ENCODE measurements around the gene JPT2.

JPT2 gene, protein sequence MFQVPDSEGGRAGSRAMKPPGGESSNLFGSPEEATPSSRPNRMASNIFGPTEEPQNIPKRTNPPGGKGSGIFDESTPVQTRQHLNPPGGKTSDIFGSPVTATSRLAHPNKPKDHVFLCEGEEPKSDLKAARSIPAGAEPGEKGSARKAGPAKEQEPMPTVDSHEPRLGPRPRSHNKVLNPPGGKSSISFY

DNA sequence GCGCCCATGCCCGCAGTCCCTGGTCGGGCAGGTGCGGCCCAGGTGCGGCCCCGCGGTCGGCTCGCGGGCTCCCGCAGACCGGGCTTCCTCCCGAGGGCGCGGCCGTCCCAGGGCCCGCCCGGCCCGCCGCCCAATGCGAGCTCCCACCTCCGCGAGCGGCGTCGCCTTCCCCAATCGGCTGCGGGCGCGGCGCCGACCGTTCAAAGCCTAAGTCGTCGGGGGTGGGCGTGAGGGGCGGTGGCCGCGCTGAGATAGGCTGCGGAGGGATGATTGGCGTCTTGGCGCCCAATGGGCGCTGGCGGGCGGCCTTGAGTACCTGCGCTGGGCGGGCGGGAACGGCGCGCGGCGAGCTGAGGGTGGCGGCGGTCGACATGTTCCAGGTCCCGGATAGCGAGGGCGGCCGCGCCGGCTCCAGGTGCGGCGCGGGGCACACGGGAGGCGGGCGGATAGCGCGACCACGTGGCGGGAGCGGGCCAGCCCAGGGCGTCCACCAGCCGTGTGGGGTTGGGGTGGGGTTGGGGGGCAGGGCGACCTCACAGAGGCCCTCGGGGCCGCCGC lies at the start of gene JPT2:
Gene JPT2 (plus strand): TSS at position 338 of the 558 bp plus-strand sequence. CDS start 34 bp downstream, at position 372.
- DNase-seq (ENCODE audit: extremely low read depth in 1 of 2, low read depth in 1 of 2): peak; percentile 91 to 94

DNA sequence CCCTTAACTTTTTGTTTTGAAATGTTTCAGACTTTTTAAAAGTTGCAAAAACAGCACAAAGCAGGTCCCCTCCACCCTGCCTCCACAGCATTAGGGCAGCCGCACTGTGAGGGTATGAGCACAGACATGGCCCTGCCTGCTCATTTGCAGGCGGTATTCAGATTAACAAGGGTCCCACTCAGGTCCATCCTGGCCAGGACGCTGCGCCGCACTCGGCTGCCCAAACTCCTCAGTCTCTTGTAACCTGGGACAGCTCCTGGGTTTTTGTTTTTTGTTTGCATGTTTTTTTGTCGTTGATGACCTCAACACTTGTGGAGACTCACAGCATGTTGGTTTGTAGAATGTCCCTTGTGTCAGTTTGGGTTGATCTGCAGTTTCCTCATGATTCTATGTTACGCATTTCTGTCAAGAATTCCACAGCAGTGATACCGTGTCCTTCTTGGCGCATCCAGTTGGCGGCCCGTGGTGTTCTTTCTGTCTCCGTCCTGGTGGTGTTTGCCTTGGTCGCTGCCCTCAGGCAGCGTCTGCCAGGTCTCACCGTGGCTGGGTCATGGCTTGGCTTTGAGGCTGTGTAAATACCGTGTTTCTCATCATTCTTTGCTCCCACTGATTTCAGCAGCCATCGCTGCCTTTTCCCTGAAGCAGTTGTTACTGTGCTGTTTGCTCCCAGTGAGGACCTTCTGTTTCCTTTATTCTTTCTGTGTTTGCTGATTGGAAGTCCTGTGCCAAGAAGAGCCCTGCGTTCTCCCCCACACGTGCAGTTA lies 47.4 kb upstream of the JPT2 start:
- DNase-seq (ENCODE audit: extremely low read depth in 1 of 2, low read depth in 1 of 2): no peak

DNA sequence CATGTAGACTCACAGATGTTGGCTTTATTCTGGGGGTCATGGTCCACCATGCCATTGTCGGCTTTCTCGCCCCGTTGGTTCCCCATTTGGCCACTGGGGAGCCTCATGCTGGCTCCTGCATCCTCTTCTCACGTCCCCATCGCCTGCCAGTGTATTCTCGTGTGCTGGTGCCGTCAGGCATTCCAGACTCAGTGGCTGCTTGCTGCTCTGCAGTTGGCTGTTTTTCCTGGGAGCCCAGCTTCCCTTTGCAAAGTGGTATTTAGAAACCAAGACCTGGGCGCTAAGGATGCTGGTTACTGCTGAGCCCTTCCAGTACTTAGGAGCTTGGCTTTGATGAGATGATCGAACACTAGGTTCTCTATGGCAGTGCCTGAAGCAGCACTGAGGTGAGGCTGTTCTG lies 46.8 kb upstream of the JPT2 start:
- no peak for DNase-seq (ENCODE audit: extremely low read depth in 1 of 2, low read depth in 1 of 2)

DNA sequence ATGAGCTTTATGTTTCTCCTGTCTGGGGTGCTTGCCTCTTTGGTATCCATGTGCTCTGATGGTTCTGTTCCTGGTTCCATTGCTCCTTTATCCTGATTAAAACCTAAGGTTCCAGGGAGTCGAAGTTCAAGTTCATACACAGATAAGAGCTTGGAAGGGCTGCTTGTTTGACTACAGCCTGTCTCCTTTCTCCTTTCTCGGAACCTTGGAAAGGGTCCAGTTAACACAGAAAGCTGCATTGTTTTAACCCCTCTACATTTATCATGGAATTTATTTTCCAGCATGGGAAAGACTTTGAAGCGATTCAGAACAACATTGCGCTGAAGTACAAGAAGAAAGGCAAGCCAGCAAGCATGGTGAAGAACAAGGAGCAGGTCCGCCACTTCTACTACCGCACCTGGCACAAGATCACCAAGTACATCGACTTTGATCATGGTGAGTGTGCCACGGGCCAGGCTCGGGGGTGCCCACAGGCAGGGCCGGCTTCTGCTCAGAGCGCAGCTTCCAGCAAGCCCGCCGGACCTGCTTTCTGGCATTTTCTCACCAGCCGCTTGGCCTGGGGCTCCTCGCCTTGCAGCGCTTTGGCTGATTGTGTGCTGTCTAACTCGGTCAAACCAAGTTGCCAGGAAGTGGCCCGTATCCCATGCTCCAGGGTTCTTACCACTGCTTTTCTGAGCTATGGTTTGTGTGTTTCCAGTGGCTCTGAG lies 46.0 kb upstream of the JPT2 start:
- no peak for DNase-seq (ENCODE audit: extremely low read depth in 1 of 2, low read depth in 1 of 2)

DNA sequence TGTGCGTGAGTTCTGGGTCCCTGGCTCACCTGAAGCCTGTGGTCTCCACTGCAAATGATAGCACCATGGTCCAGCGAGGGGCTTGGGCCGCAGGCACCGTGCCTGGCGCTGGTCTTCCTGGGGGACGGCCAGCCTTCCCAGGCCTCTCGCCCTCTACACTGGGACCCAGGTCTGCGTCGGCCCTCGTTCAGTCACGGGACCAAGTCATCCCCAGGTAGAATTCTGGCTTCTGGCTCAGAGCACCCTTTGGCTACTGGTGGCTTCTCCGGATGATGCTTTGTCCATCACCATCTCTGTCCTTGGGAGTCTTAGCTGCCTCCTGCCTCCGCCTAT lies 45.5 kb upstream of the JPT2 start:
- no peak for DNase-seq (ENCODE audit: extremely low read depth in 1 of 2, low read depth in 1 of 2)

DNA sequence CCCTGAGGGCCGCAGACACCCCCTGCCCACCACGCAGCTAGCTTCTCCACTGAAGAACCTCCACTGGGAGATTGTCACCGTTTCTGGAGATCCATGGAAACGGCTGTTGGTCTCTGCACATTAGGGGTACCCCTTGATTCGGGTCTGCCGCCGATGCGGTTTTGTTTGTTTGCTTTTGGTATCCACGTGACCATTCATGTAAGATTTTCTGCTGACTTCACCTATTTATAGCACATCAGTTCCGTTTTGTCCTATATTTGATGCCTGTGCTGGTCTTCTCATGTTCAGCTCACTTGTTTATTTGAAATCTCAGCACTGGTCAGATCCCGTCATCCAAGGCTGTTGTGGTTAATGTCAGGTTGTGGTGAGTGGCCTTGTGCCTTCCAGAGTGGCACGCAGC lies 44.8 kb upstream of the JPT2 start:
- DNase-seq (ENCODE audit: extremely low read depth in 1 of 2, low read depth in 1 of 2): no peak

DNA sequence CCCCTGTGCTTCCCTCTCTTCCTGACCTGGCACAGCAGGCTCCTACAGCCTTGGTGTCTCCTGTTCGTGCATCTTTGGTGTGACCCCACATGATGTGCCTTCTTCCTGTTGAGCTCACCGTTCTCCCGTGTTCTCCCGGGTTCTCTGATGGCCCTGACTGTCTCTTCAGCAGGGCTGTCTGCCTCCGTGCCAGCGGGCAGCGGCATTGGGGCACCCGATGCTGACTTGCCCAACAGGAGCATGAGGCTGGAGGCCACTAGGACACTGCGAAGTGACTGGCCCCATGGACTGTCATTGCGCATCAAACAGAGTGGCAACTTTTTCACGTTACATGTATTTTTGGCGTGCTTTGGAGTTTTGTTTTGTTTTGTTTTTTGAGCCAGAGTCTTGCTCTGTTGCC lies 43.5 kb upstream of the JPT2 start:
- DNase-seq (ENCODE audit: extremely low read depth in 1 of 2, low read depth in 1 of 2): no peak

DNA sequence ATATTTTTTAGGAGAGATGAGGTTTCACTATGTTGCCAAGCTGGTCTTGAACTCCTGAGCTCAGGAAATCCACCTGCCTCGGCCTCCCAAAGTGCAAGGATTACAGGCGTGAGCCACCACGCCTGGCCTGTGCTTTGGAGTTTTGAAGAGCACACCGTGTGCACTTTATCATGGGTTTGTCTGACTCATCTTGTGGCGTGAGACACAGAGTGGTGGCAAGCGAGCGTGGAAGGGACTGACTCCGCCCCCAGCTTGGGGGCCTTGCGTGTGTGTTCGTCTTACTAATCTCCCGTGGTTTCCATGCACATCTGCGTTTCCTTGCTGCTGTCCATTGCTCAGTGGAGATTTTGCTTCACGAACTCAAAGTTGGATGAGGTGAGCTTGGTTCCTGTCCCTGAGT lies 43.0 kb upstream of the JPT2 start:
- no peak for DNase-seq (ENCODE audit: extremely low read depth in 1 of 2, low read depth in 1 of 2)

DNA sequence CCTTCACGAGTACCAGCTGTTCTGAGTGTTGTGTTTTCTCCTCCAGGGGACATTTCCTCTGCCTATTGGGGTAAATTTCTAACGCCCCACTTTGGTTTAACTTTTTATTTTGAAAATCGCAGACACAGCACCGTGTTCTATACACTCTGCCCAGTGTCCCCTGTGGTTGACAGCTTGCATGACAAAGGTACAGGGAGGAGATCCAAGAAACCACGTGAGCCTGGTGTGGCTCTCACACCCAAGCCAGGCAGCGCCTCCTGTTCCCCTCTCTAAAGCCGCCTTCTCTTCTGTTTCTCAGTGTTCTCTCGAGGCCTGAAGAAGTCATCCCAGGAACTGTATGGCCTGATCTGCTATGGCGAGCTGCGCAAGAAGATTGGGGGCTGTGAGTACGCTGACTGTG lies 40.6 kb upstream of the JPT2 start:
- DNase-seq (ENCODE audit: extremely low read depth in 1 of 2, low read depth in 1 of 2): no peak

DNA sequence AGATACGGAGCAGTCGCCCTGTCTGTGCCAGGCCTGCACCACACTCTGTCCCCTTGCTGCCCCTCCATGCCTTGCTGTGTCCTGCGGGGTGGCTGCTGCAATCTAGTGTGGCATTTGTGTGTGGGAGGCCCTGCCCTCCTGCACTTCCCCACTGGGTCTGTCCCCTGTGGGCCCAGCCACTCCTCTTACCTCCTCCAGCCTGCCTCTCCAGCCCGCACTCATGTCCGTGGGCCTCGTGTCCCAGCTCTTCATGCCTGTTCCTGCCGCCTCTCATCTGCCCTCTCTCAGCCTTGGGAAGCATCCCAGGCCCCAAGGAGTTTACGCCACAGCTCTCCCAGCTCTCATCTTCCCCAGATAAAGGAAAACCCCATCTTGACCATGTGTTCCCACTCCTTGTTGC lies 39.3 kb upstream of the JPT2 start:
- DNase-seq (ENCODE audit: extremely low read depth in 1 of 2, low read depth in 1 of 2): no peak

DNA sequence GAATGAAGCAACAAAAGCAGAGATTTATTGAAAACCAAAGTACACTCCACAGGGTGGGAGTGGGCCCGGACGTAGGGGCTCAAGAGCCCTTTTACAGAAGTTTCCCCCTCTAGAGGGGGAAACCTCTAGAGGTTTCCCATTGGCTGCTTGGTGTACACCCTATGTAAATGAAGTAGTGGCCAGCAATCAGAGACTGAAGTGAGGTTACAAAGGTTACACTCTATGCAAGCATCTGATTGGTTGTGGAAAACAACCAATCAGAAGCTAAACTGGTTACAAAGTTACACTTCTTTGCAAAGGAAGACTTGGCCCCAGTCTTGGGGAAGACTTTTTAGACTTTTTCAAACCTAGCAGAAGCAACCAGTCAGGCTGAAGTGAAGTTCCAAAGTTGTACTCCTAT lies 38.8 kb upstream of the JPT2 start:
- DNase-seq (ENCODE audit: extremely low read depth in 1 of 2, low read depth in 1 of 2): no peak

DNA sequence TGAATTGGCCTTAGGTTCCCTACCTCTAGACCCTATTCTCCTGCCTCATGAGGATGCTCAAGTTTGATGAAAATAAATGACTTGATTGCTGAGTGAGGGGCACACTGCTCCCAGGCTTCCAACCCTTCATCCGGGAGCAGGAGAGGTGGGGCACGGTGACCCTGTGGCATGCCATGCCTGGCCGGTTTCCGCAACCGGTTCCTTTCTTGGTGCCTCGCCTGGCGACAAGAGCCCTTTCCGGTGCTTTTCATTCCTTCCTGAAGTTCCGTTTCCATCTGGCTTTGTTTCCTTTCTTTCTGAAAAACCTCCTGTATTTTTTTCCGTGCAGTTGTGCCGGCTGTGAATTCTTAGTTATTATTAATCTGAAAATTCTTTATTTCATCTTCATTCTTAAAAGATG lies 38.2 kb upstream of the JPT2 start:
- no peak for DNase-seq (ENCODE audit: extremely low read depth in 1 of 2, low read depth in 1 of 2)

DNA sequence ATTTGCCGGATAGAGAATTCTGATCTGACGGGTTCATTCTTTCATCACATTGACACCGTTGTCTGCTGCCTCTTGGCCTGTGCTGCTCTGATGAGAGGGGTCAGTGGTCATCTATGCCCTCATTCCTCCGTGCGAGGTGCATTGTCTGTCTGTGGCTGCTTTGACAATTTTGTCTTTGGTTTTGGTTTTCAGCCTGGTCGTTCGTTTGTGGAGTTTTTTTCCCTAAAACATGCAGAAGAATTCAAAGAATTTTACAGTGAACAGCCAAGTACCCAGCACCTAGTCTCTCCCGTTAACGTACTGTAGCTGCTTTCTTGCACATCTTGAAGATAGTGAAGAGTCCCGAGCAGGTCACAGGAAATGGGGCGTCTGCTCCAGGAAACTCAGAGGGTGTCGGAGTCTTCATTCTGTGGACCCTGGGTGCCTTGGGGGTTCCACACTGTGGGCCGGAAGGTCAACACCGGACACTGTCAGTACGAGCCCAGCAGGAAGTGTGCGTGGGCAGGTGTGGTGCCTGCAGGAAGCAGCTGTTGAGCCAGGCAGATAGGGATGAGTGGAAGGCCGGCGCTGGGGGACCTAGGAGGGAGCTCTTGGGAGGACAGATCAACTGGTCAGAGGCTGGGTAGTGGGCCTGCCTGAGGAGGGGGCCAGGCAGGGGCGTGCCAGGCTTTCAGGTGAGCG lies 37.7 kb upstream of the JPT2 start:
- no peak for DNase-seq (ENCODE audit: extremely low read depth in 1 of 2, low read depth in 1 of 2)

DNA sequence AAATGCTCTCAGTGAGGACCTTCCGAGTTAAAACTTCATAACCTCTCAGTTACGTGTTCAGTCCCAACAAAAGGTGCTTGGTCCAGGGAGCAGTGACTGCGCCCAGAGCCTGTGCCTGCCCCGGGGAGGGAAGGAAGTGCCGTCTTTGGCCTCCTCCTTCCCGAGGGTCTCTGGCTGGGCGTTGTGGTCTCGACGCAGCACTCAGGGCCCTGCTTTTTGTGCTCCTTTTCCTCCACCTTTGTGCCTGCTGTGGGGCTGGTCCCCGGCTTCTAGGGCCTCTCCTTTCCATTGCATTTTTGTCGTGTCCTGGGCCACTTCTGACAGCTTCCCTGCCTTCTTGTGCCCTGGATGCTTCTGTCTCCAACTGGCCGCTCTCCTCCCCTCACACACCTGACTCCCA lies 36.8 kb upstream of the JPT2 start:
- no peak for DNase-seq (ENCODE audit: extremely low read depth in 1 of 2, low read depth in 1 of 2)

DNA sequence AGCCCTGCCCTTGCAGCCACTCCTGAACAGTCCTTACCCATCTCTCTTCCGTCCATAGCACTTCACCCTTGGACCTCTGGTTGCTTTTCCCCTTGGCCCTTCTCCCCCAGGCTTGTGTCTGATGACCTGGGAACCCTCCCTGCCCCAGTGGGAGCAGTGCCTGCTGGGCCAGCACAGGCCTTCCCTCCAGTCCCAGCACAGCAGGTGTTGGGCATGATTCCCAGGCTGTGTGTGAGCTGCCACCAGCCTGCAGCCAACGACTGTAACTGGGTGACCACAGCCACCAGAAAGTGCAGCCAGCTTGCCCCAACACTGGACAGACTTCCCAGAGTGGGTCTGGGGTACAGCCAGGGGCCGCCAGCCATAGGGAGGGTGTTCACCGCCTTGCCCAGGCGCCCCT lies 35.9 kb upstream of the JPT2 start:
- no peak for DNase-seq (ENCODE audit: extremely low read depth in 1 of 2, low read depth in 1 of 2)

DNA sequence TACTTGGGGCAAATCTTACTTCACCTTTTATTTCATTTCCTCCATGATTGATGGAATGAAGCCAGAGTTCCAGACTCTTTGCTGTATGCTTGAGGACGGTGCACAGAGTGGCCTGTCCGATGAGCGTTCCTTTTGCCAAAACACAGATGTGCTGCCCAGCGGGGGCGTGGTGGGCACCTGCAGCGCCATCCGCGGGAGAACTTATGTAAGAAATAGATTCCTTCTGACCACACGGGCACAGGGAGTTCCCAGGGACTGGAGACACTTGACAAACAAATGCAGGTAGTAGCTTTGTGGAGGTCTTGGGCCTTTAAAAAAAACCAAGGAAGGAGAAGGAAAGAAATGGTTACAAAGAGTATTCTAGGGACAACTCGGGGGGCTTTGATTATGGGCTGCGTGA lies 35.3 kb upstream of the JPT2 start:
- DNase-seq (ENCODE audit: extremely low read depth in 1 of 2, low read depth in 1 of 2): no peak

DNA sequence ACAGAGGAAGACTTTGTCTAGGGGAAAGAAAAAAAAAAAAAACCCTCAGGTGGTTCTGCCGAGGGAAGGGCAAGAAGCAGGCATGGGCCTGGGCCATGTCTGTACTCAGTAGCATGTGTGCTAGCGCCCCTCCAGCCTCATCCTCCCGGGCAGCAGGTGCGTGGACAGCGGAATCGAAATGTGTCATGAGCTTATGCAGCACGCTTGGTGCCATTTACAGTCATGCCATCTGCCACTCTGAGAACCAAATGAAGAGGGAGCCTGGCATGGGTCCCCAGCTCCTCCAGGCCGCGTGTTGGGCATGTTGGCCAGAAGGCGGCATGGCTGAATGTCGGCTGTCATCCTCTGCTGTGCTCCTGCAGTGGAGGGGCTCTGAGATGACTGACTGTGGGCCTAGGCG lies 34.6 kb upstream of the JPT2 start:
- no peak for DNase-seq (ENCODE audit: extremely low read depth in 1 of 2, low read depth in 1 of 2)

DNA sequence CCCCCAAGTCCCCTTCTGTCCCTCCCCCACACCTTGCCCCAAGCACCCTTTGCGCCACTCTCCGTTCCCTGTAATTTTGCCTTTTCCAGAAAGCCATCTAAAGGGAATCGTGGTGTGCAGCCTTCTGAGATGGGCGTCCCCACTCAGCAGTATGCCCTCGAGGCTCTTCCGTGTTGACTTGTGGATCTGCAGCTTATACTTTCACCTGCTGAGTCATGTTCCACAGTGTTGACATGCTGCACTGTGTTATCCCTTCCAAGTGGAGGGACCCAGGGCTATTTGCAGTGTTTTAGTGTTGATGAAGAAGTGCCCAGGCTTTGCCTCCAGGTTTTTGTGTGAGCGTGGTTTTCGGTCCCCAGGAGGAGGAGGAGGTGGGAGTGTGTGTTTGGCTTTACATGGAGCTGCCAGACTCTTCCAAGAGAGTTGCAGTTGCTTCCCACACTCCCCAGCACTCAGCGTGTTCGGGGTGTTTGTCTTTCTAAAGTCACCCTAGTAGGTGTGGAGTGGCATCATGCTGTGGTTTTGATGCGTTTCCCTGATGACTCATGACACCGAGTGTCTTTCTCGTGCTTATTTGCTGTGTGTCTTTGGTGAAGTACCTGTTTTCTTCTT lies 32.1 kb upstream of the JPT2 start:
- DNase-seq (ENCODE audit: extremely low read depth in 1 of 2, low read depth in 1 of 2): peak in 1 of 2 donors; percentile 25

DNA sequence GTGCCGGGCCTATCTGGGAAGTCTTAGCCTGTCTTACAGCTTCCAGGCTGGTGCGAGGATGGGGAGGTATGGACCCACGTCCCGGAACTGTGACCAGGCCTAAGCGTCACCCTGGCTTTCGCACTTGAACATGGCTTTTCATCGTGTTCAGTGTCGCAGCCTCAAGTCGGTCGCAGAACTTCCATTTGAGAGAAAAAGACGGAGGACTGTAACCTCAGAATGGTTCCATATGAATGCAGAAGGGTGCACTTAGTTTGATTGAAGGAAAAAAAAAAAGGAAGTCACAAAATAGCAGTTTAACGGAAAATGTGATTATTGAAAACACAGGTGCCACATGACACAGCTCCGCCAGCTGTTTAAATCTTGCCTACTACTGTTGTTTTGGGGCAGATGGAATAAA lies 30.2 kb upstream of the JPT2 start:
- no peak for DNase-seq (ENCODE audit: extremely low read depth in 1 of 2, low read depth in 1 of 2)

DNA sequence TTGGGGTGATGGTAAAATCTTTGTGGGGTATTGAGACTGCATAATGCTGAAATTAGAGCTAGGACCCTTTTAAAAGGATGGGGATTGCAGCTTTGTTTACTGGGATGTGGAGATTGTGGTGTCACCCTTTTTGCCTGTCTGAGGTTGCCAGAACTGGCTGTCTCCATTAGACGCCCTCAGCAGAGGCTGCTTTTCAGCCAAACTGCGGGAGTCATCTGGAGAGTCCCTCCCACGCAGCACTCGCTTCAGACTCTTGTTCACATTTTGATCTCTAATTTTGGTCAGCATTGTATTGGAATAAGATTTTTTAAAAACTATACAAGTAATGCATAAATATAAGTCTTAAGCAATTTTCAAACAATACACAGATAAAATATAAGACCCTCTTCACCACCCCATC lies 27.9 kb upstream of the JPT2 start:
- no peak for DNase-seq (ENCODE audit: extremely low read depth in 1 of 2, low read depth in 1 of 2)

All from stimulated activated CD8-positive, alpha-beta memory T cell treated with anti-CD3 and anti-CD28 coated beads, Interleukin-7, amount 100 ng/mL, for 48 hours (primary cell).